GM12878 (cell line): Measurements from ENCODE around the gene GABRB1. TPM values are rescaled to one million over a fixed set of nuclear protein-coding genes. Genes with fewer than 3 reads are reported as not detected.

Experiments
- ATAC-seq: fragments of 200-7000 bp; cut with Tn5 transposase; 3 replicates; pipeline ENCODE4 v1.9.1; 2020; ENCODE audit warnings: mild to moderate bottlenecking, moderate library complexity
- BruUV-seq: library from RNA; stranded (reverse); fragments of 400-500 nt; replicated peaks from 2 replicates; lab custom pipeline; 2021; lab: Mats Ljungman, UMichigan
- CTCF ChIA-PET: fragments of 300-600 bp; sonication (Branson Sonifier 250); formaldehyde crosslinking; extraction: SDS; loops from one replicate; lab custom pipeline; 2021; ENCODE audit warnings: inconsistent platforms; lab: Yijun Ruan, JAX
- POLR2A ChIA-PET: fragments of 350-600 bp; formaldehyde crosslinking; extraction: SDS; loops from one replicate; lab custom pipeline; 2021; ENCODE audit warnings: inconsistent platforms; lab: Charles Lee
- RAD21 ChIA-PET: fragments of 300-600 bp; sonication (Branson Sonifier 250); formaldehyde crosslinking; loops from one replicate; lab custom pipeline; 2023; ENCODE audit warnings: antibody characterized with exemption; ENCODE audit not compliant: unreplicated experiment; lab: Charles Lee
- SMC1A ChIA-PET: fragments of 300-600 bp; sonication (Branson Sonifier 250); formaldehyde crosslinking; loops from one replicate; lab custom pipeline; 2023; ENCODE audit not compliant: unreplicated experiment, uncharacterized antibody; lab: Charles Lee
- DNase-seq: peaks from one replicate; pipeline ENCODE4 v3.0.0-alpha.2; 2011; ENCODE audit warnings: low read depth, low spot score
- FAIRE-seq: peaks from 3 replicates; lab custom pipeline; 2011; peaks lifted over from hg19 to GRCh38; lab: Jason Lieb, UNC
- H2AFZ ChIP-seq: 2 replicates; pipeline ENCODE4 v1.6.0; 2011; ENCODE audit warnings: low read depth, low read length, control low read depth; ENCODE audit not compliant: control insufficient read depth
- H3K27ac ChIP-seq: 2 replicates; pipeline ENCODE4 v1.5.1; 2011; ENCODE audit warnings: control low read depth; ENCODE audit not compliant: control insufficient read depth, insufficient read depth
- H3K27me3 ChIP-seq, 2 experiments: replicated peaks in 1 of 2; 2 replicates each; pipeline versions ENCODE4 v1.6.0 to v1.6.1; 2011; ENCODE audit warnings: low read length in 1 of 2; ENCODE audit not compliant: control insufficient read depth in 2 of 2, insufficient read depth in 2 of 2
- H3K36me3 ChIP-seq, 2 experiments: 2 replicates each; pipeline ENCODE4 v1.5.1; 2011; ENCODE audit warnings: low read length in 1 of 2; ENCODE audit not compliant: control insufficient read depth in 2 of 2, insufficient read depth in 2 of 2
- H3K4me1 ChIP-seq: 2 replicates; pipeline ENCODE4 v1.6.1; 2011; ENCODE audit warnings: mild to moderate bottlenecking, low read length, moderate library complexity, mixed read lengths; ENCODE audit not compliant: control insufficient read depth, insufficient read depth
- H3K4me2 ChIP-seq: 2 replicates; pipeline ENCODE4 v1.6.0; 2011; ENCODE audit warnings: control low read depth; ENCODE audit not compliant: control insufficient read depth, insufficient read depth
- H3K4me3 ChIP-seq: fragments of 200-600 bp; sonication (generic); 2 replicates; pipeline ENCODE4 v1.5.1; 2016
- H3K79me2 ChIP-seq: 2 replicates; pipeline ENCODE4 v1.6.0; 2011; ENCODE audit warnings: low read length; ENCODE audit not compliant: control insufficient read depth, insufficient read depth
- H3K9ac ChIP-seq: 2 replicates; pipeline ENCODE4 v1.8.0; 2011; ENCODE audit warnings: low read length, control low read depth, mixed read lengths; ENCODE audit not compliant: control insufficient read depth, insufficient read depth
- H3K9me3 ChIP-seq: replicated peaks from 3 replicates; pipeline ENCODE4 v1.5.1; 2011; ENCODE audit warnings: mild to moderate bottlenecking, low read length; ENCODE audit not compliant: control insufficient read depth, insufficient read depth
- H4K20me1 ChIP-seq: 2 replicates; pipeline ENCODE4 v1.6.0; 2011; ENCODE audit not compliant: control insufficient read depth, insufficient read depth
- ATF7 ChIP-seq: fragments of 450-650 bp; IDR thresholded peaks from 2 replicates; pipeline ENCODE4 v1.6.1; 2016; ENCODE audit warnings: low read depth, mild to moderate bottlenecking
- BCL11A ChIP-seq: IDR thresholded peaks from 2 replicates; pipeline ENCODE4 v1.6.1; 2011; ENCODE audit warnings: low read depth, low read length
- CEBPZ ChIP-seq: fragments of 150-350 bp; IDR thresholded peaks from 2 replicates; pipeline ENCODE4 v1.6.1; 2016; ENCODE audit warnings: low read depth, low read length
- HCFC1 ChIP-seq: fragments of 150-350 bp; IDR thresholded peaks from 2 replicates; pipeline ENCODE4 v1.6.1; 2014; ENCODE audit warnings: low read length
- HSF1 ChIP-seq: fragments of 150-350 bp; IDR thresholded peaks from 2 replicates; pipeline ENCODE4 v1.6.1; 2014; ENCODE audit warnings: mild to moderate bottlenecking, low read depth, low read length
- KLF5 ChIP-seq: fragments of 450-650 bp; IDR thresholded peaks from 2 replicates; pipeline ENCODE4 v1.6.1; 2014; ENCODE audit warnings: mild to moderate bottlenecking; ENCODE audit not compliant: partially characterized antibody
- NRF1 ChIP-seq: conservative IDR thresholded peaks from 2 replicates; pipeline ENCODE4 v1.6.1; 2011; ENCODE audit warnings: mild to moderate bottlenecking, low read depth, low read length, improper control_type of control experiment
- PRDM15 ChIP-seq: fragments of 450-650 bp; formaldehyde crosslinking; IDR thresholded peaks from 2 replicates; pipeline ENCODE4 v1.4.0; 2020; ENCODE audit warnings: mild to moderate bottlenecking, moderate library complexity
- SKIL ChIP-seq: fragments of 450-650 bp; IDR thresholded peaks from 2 replicates; pipeline ENCODE4 v1.6.1; 2017; ENCODE audit warnings: mild to moderate bottlenecking, low read depth, inconsistent platforms; ENCODE audit not compliant: poor library complexity, severe bottlenecking
- SMARCA5 ChIP-seq: fragments of 450-650 bp; IDR thresholded peaks from 2 replicates; pipeline ENCODE4 v1.6.1; 2017; ENCODE audit warnings: mild to moderate bottlenecking
- SREBF1 ChIP-seq: IDR thresholded peaks from 2 replicates; pipeline ENCODE4 v1.6.1; 2012; ENCODE audit warnings: mild to moderate bottlenecking, low read length
- SUZ12 ChIP-seq: fragments of 200-600 bp; sonication (generic); IDR thresholded peaks from one replicate; pipeline ENCODE4 v1.6.1; 2018; ENCODE audit warnings: antibody characterized with exemption, mild to moderate bottlenecking; ENCODE audit not compliant: unreplicated experiment
- WGBS: methylation state at CpG from one replicate; pipeline ENCODE4 v1.1.6; 2016; ENCODE audit warnings: low lambda C conversion rate; ENCODE audit not compliant: insufficient replicate concordance, insufficient coverage; ENCODE audit errors: missing lambda C conversion rate; 5-methylcytosine and 5-hydroxymethylcytosine counted together
- in situ Hi-C: fragments of 300-500 bp; cut with MboI; formaldehyde crosslinking; loops from 9 replicates; pipeline ENCODE4 v1.14.3; 2018; ENCODE audit warnings: mixed read lengths
- intact Hi-C: fragments of 100-400 bp; cut with micrococcal nuclease; formaldehyde crosslinking; loops from one replicate; pipeline ENCODE4 v1.14.2; 2022; ENCODE audit not compliant: unreplicated experiment
- polyA plus RNA-seq, 11 experiments: library from polyadenylated mRNA; depleted of rRNA in 4 of 11; unstranded in 6 of 11; stranded (reverse) in 5 of 11; fragments of >200 nt; fragmentation: Nextera tagmentation in 4 of 11; fragmentation: Illumina TruSeq in 1 of 11; extraction: Ambion mirVana in 4 of 11; extraction: Trizol in 1 of 11; gene quantifications; 1 replicate in 1 of 11; 2 replicates in 10 of 11; pipeline versions ENCODE4 v1.2.1 to v1.2.3, GENCODE V29; 2011 to 2016; ENCODE audit warnings: inconsistent platforms in 2 of 11, missing spikeins in 2 of 11, low read depth in 1 of 11
- total RNA-seq, 4 experiments: library from RNA; depleted of rRNA in 3 of 4; stranded (reverse); fragments of >200 nt in 3 of 4; fragmentation: Illumina TruSeq in 1 of 4; extraction: Trizol in 1 of 4; gene quantifications; 2 replicates each; pipeline versions ENCODE4 v1.2.1 to v1.2.3, GENCODE V29; 2013 to 2021

GABRB1 gene
- total and polyA plus RNA-seq, 10 of the 15 experiments (the other 5 are each of a cell fraction or from before 2014, with no cell fraction given): 0.13 to 0.92 TPM; not detected in 8

- TF ChIP-seq SKIL (no peak), NRF1 (no peak)
These were observed 439.7 kb downstream of the GABRB1 start (continued) for GRCh38 chr4:47471064-47471463.

GRCh38 chr4:47471591-47471990, 440.2 kb downstream of the GABRB1 start:
- SMC1A ChIA-PET: interaction anchor here (1.4 to 6.2 kb wide), 4 partner anchors 8 to 37 kb away, joined by 3 to 62 read pairs (median 3); partner anchors contain the start of genes ATP10D and COMMD8
- no peak for DNase-seq
- intact Hi-C loops: no loop called here
- in situ Hi-C loops: no loop called here
- Histone ChIP-seq H3K36me3 (no peaks in the 10 kb centered on the region), H3K79me2 (no peaks in the 10 kb centered on the region), H4K20me1 (no peaks in the 10 kb centered on the region), H3K4me3 (no peak overlapping the region), H3K9me3 (no peaks in the 10 kb centered on the region), H2AFZ (no peak overlapping the region), H3K4me2 (no peak overlapping the region), H3K27ac (no peak overlapping the region), H3K9ac (no peak overlapping the region), H3K4me1 (no peaks in the 10 kb centered on the region), H3K27me3 (no peaks in the 10 kb centered on the region)
- POLR2A ChIA-PET: interaction anchor here (1.5 to 6.2 kb wide), 2 partner anchors 11 to 12 kb away, joined by 4 to 36 read pairs; partner anchors contain the start of gene ATP10D
- 98% methylated on average over 2 of the region's 2 CpGs for WGBS
- CTCF ChIA-PET: interaction anchor here (0.8 to 3.8 kb wide), 2 partner anchors 12 to 361 kb away, joined by 3 to 27 read pairs; partner anchors contain the start of gene ATP10D
- BruUV-seq: no TSS peak
- FAIRE-seq: no peak
- ATAC-seq: no peak
- RAD21 ChIA-PET: interaction anchor here (1.1 kb wide), 1 partner anchor 9 kb away, joined by 3 read pairs; no protein-coding TSS in a partner anchor
- TF ChIP-seq SMARCA5 (no peak), BCL11A (no peak), CEBPZ (no peak), PRDM15 (CRISPR knock-in tag) (no peak), KLF5 (no peak), SUZ12 (no peak), HCFC1 (no peak), ATF7 (no peak), SREBF1 (no peak), HSF1 (no peak)
